ENCODE measurements around the gene POLA2. TPM values are rescaled to one million over a fixed set of nuclear protein-coding genes. Genes with fewer than 3 reads are reported as not detected.
A peak's percentile ranks its signal among the peaks of the same experiment; 100 is the strongest.

Gene POLA2
- total and polyA plus RNA-seq, 9 of the 15 experiments (the other 6 are each of a cell fraction or from before 2014, with no cell fraction given), result 2.7 to 134 (median 44.4) TPM

GRCh38 chr11:65290448-65291165 is 28.8 kb downstream of the POLA2 start (continued):
- TF ChIP-seq ETV6 (IDR thresholded peaks at IDR 0.05; ENCODE audit: borderline replicate concordance in 1 of 2, low read depth in 2 of 2, low read length in 1 of 2) (0 out of 4 replicates have a peak, but pooled peaks of 1 of the 2 experiments have one; percentile 38), ETV6 (CRISPR knock-in tag; IDR thresholded peaks at IDR 0.05; ENCODE audit: borderline replicate concordance) (no peak), GABPA (tag; conservative IDR thresholded peaks at IDR 0.05; ENCODE audit: low read depth) (peak; percentile 49; the same call in 1 of the 2 replicates), DPF2 (IDR thresholded peaks at IDR 0.05) (0 out of 2 replicates have a peak, but pooled peaks have one; percentile 25), ZNF766 (CRISPR knock-in tag; conservative IDR thresholded peaks at IDR 0.05) (peak; percentile 77; the same call in 1 of the 2 replicates), CEBPG (CRISPR knock-in tag; IDR thresholded peaks at IDR 0.05) (no peak), CEBPG (tag; conservative IDR thresholded peaks at IDR 0.05 in 1 of 2, IDR thresholded peaks at IDR 0.05 in 1 of 2) (peak in 1 of 2 experiments; percentile 28; a peak in 2 of 4 replicates), DACH1 (IDR thresholded peaks at IDR 0.05; ENCODE audit: partially characterized antibody) (peak; percentile 36), MEIS2 (IDR thresholded peaks at IDR 0.05; ENCODE audit: partially characterized antibody) (peak; percentile 46)

DNA sequence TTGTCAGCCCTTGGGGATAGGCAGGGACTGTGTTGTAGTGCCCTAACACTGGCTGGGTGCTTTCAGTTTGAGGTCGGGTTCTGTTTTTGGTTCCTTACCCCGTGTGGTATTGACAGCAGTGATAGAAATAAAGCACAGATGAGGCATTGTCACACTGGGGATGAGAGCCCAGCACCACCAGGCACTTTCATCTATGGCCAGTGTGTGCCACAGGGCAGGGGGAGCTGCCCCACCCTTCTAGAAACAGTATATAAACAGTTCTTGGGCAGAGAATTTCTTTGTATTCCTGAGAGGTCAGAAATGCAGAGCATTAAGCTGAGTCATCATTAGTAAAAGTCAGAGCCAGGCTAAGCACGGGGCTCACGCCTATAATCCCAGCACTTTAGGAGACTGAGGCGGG is 29.9 kb downstream of the POLA2 start:
- no peak for FAIRE-seq
- H3K79me2 ChIP-seq (ENCODE audit: control insufficient read depth, insufficient read depth, low read length), result no peaks in the 10 kb centered on the region
- H3K9me1 ChIP-seq (ENCODE audit: control insufficient read depth, insufficient read depth, low read length), result no peaks in the 10 kb centered on the region
- in situ Hi-C loops (cut with MboI), result no loop called here
- no peak overlapping the region for H2AFZ ChIP-seq (ENCODE audit: low read depth, low read length)
- intact Hi-C loops (cut with micrococcal nuclease), result loop anchor here (2.0 kb wide), 1 partner anchor 23 kb away; the partner anchor contains the start of gene CDC42EP2
- peaks cover 2 to 20% of the 10 kb centered on the region in 2 experiments; a peak in 4 of 5 replicates for H3K4me1 ChIP-seq (replicated peaks in 1 of 2; ENCODE audit: control insufficient read depth in 2 of 2, insufficient read depth in 2 of 2, low read length in 2 of 2)
- ATAC-seq, result peak; percentile 32
- peak overlapping the region; percentile 6; the same call in 1 of the 3 replicates for H3K27ac ChIP-seq (ENCODE audit: extremely low read depth, low read depth, low read length)
- no peaks in the 10 kb centered on the region for H3K27me3 ChIP-seq (ENCODE audit: control insufficient read depth in 2 of 2, insufficient read depth in 2 of 2, low read length in 2 of 2)
- BruUV-seq (replicated peaks), result no TSS peak
- CTCF ChIA-PET (ENCODE audit: low intra/inter-chr PET ratio), result no interaction called here
- peaks cover 97% of the 10 kb centered on the region for H3K36me3 ChIP-seq (ENCODE audit: control insufficient read depth, insufficient read depth, low read length)
- H3K4me2 ChIP-seq (ENCODE audit: insufficient read depth, low read length), result no peak overlapping the region
- WGBS (ENCODE audit: insufficient coverage, low coverage, missing lambda C conversion rate), result 72% methylated on average over 5 of the region's 5 CpGs
- H4K20me1 ChIP-seq (replicated peaks; ENCODE audit: control insufficient read depth, insufficient read depth, low read length), result no peaks in the 10 kb centered on the region
- no peak overlapping the region for H3K4me3 ChIP-seq
- DNase-seq (ENCODE audit: extremely low read depth in 1 of 4, low spot score in 3 of 4), result no peak
- POLR2A ChIA-PET, result interaction anchor here (1.0 to 1.5 kb wide), 3 partner anchors 10 to 208 kb away, joined by 4 read pairs; no protein-coding TSS in a partner anchor
- peak overlapping the region in 1 of 2 experiments; percentile 53; a peak in 1 of 4 replicates for H3K9ac ChIP-seq (ENCODE audit: insufficient read depth in 1 of 2, low read depth in 2 of 2, low read length in 2 of 2)
- H3K9me3 ChIP-seq (replicated peaks; ENCODE audit: control insufficient read depth, insufficient read depth, low read depth, low read length), result no peaks in the 10 kb centered on the region
- TF ChIP-seq CBFA2T3 (IDR thresholded peaks at IDR 0.05) (no peak), EGR1 (conservative IDR thresholded peaks at IDR 0.05) (no peak), SETDB1 (IDR thresholded peaks at IDR 0.05; ENCODE audit: low read length) (no peak), ZBTB8A (IDR thresholded peaks at IDR 0.05; ENCODE audit: partially characterized antibody) (no peak), ZBTB17 (CRISPR knock-in tag; IDR thresholded peaks at IDR 0.05) (no peak), MAFF (IDR thresholded peaks at IDR 0.05; ENCODE audit: low read length) (peak; percentile 85), ZNF316 (IDR thresholded peaks at IDR 0.05) (peak; percentile 96), E4F1 (CRISPR knock-in tag; IDR thresholded peaks at IDR 0.05; ENCODE audit: borderline replicate concordance) (no peak), C11orf30 (IDR thresholded peaks at IDR 0.05; ENCODE audit: low read depth) (peak; percentile 94), SP2 (IDR thresholded peaks at IDR 0.05; ENCODE audit: extremely low read depth, low read depth, low read length, poor library complexity, severe bottlenecking) (no peak), NFE2 (IDR thresholded peaks at IDR 0.05; ENCODE audit: low read depth) (peak; percentile 54; the same call in 1 of the 2 replicates), MAFG (tag; conservative IDR thresholded peaks at IDR 0.05) (peak; percentile 90)
